AG04450 (cell line): ENCODE results near the gene POU2F1. TPM values are rescaled to one million over a fixed set of nuclear protein-coding genes. Genes with fewer than 3 reads are reported as not detected.

ENCODE experiments used
- CTCF ChIA-PET: fragments of 300-600, 350-600 bp; formaldehyde crosslinking; extraction: SDS; loops from one replicate; lab custom pipeline; 2022; ENCODE audit warnings: antibody characterized with exemption, inconsistent platforms; lab: Charles Lee
- POLR2A ChIA-PET: fragments of 350-600 bp; formaldehyde crosslinking; extraction: SDS; loops from one replicate; lab custom pipeline; 2021; ENCODE audit warnings: antibody characterized with exemption, inconsistent platforms; lab: Yijun Ruan, JAX
- DNase-seq: peaks from one replicate; pipeline ENCODE4 v3.0.0-alpha.2; 2011; ENCODE audit warnings: low read depth, low spot score
- H3K27ac ChIP-seq: one replicate; pipeline ENCODE4 v1.5.1; 2012; ENCODE audit warnings: low read depth, low read length, control low read depth
- H3K27me3 ChIP-seq: one replicate; pipeline ENCODE4 v1.6.0; 2012; ENCODE audit warnings: low read length; ENCODE audit not compliant: control insufficient read depth, insufficient read depth
- H3K4me3 ChIP-seq: 2 replicates; pipeline ENCODE4 v1.5.1; 2011; ENCODE audit warnings: mild to moderate bottlenecking, low read depth, low read length, control low read depth
- H3K9me3 ChIP-seq: 2 replicates; pipeline ENCODE4 v1.5.1; 2012; ENCODE audit warnings: low read length; ENCODE audit not compliant: control insufficient read depth, insufficient read depth
- CTCF ChIP-seq: IDR thresholded peaks from 2 replicates; pipeline ENCODE4 v1.5.1; 2011; ENCODE audit warnings: low read depth, low read length, control low read depth, inconsistent platforms
- polyA plus RNA-seq: library from polyadenylated mRNA; depleted of rRNA; stranded (reverse); fragments of >200 nt; gene quantifications from 2 replicates; pipeline ENCODE4 v1.2.3, GENCODE V29; 2011; rRNA removed

The POU2F1 gene
- polyA plus RNA-seq, 1 experiment = 2.7 TPM

GRCh38 chr1:167473761-167474160 is 253.1 kb downstream of the POU2F1 start:
- DNase-seq = no peak
- peaks cover 6% of the 10 kb centered on the region for H3K27me3 ChIP-seq
- POLR2A ChIA-PET = no interaction called here
- CTCF ChIA-PET = no interaction called here
- no peak overlapping the region for H3K4me3 ChIP-seq
- H3K27ac ChIP-seq = no peak overlapping the region
- H3K9me3 ChIP-seq = no peaks in the 10 kb centered on the region
- TF ChIP-seq CTCF = no peak

DNA sequence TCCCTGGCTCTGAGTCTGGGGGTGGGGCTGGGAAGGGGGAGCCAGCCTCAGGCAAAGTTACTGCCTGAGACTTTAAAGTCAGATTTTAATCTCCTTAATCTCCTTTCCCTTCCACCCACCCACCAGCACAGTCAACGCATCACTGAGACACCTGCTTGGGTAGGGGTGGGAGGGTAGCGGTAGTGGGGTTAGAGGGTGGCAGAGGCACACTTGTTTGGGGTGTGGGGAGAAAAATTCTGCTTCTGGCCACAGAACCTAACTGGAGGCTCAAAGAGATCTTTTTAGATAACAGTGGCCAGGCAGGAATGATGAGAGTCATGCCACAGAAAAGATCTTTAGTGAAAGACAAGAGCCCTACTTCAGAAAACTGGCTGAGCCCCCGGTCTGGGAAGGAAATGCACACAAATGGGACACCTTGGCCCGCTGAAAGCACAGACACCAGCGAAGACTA is 253.5 kb downstream of the POU2F1 start:
- ChIA-PET CTCF (no interaction called here), POLR2A (no interaction called here)
- TF ChIP-seq CTCF = no peak
- H3K9me3 ChIP-seq = no peaks in the 10 kb centered on the region
- no peak overlapping the region for H3K27ac ChIP-seq
- H3K4me3 ChIP-seq = no peak overlapping the region
- peaks cover 4% of the 10 kb centered on the region for H3K27me3 ChIP-seq
- DNase-seq = no peak

DNA sequence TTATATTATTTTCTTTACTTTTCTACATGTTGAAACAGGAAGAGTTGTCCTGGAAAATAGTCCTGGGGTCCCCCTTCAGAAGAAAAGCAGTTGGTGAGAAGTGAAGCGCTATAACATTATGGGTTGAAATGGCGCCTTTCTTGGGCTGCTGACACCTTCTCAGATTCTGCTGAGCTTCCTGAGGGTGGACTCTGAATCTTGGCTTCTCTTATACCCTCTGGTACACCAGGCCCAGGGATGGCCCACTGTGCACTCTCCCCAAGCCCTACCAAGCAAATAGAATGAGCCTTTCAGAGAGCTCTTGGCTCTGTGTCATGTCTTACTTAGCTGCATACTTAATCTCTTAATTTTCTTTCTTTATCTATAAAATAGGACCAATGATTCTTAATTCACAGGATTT is 255.4 kb downstream of the POU2F1 start:
- ChIA-PET POLR2A (no interaction called here), CTCF (interaction anchor here (1.3 kb wide), 1 partner anchor 256 kb away, joined by 6 read pairs; no protein-coding TSS in a partner anchor)

More for the DNA sequence above, 255.4 kb downstream of the POU2F1 start:
- peaks cover 4% of the 10 kb centered on the region for H3K27me3 ChIP-seq
- no peaks in the 10 kb centered on the region for H3K9me3 ChIP-seq
- no peak overlapping the region for H3K27ac ChIP-seq
- DNase-seq = no peak
- no peak overlapping the region for H3K4me3 ChIP-seq
- TF ChIP-seq CTCF = no peak

Other genes starting within 250 kb of the POU2F1 start
- gene ILDR2, start 245.3 kb upstream of the POU2F1 start, polyA plus RNA-seq = 0.10 TPM in 1 of 2 replicates, not detected in the other
- not detected in 2 replicates for gene MAEL, start 231.6 kb upstream of the POU2F1 start, polyA plus RNA-seq
- not detected in 2 replicates for gene GPA33, start 130.5 kb upstream of the POU2F1 start, polyA plus RNA-seq
- gene STYXL2, start 126.8 kb upstream of the POU2F1 start, polyA plus RNA-seq = not detected in 2 replicates